HG03280 (cell line): Measurements from ENCODE around the gene EPYC.
A peak's percentile ranks its signal among the peaks of the same experiment; 100 is the strongest.

Source experiments
- ATAC-seq: cut with Tn5 transposase; IDR thresholded peaks from one replicate; pipeline ENCODE4 v1.9.1; 2021; ENCODE audit warnings: mild to moderate bottlenecking, moderate library complexity; ENCODE audit not compliant: unreplicated experiment

EPYC gene, protein sequence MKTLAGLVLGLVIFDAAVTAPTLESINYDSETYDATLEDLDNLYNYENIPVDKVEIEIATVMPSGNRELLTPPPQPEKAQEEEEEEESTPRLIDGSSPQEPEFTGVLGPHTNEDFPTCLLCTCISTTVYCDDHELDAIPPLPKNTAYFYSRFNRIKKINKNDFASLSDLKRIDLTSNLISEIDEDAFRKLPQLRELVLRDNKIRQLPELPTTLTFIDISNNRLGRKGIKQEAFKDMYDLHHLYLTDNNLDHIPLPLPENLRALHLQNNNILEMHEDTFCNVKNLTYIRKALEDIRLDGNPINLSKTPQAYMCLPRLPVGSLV

DNA sequence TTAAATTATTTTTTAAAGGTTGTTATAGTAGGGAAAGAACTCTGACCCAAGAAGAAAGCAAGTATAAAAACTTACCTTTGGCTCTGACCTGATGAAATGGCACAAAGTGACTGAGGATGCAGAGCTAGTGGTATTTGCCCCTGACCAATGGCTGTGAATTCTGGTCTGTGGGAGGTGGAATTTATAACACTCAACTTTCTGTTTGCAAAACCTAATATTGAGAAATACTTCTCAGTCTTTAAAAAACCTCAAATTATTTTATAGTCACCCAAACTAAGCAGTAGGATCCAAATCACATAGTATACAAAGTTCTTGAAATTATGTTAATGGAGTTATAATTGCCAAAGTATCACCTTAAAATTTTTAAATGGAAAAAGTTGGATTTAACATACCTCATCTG, at the start of gene EPYC:
Gene EPYC (minus strand): TSS at position 101 of the 400 bp plus-strand sequence. CDS start 2,407 bp downstream, outside the sequence.
- ATAC-seq: no peak

DNA sequence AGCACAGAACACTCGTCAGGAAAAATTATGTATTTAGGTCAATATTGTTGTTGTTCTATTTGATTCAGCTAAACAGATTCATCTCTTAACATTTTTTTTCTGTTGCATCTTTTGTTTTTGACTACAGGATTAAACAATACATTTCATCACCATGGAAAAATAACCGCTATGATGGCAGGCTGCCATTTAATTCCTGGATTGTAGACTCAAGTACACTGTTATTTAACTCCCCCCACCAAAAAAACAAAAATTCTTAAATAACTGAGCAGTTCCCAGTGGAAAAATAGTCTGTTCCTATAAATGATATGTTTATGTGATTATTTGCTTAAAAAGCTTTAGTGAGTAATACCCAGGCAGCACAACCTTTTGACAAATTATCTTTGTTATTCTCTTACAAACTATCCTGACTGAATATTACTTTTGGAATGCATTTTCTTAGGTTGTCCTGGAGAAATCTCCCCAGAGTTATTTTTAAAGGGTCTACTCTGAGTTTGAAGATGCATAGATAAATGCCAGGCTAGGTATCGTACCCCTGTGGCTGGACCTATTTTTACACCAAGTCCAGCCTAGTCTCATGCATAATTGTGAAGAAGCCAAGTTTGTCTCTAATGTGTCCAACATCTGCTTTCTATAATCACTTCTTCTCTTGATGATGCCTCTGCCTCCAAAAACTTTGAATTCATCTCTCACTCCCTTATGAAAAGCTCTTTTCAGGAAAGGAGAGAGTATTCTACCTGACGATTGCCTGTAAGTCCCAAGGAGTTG, 49.4 kb upstream of the EPYC start:
- no peak for ATAC-seq

DNA sequence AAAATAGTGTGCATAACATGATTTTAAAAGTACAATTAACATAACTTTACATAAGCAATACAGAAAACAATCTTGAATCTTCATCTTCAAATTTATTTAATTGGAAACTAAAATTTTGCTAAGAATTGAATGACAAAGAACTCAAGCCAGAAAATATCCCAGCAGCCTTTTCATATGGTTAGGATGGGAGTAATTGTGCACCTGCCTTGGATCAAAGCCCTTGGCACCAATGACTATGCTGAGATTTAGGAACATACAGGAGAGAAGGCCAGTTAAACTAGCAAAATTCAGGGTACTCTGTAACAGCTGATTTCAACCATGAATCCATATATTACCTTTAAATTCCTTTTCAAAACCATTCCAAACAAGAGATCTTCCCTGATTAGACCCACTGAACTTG, 47.3 kb upstream of the EPYC start:
- no peak for ATAC-seq

DNA sequence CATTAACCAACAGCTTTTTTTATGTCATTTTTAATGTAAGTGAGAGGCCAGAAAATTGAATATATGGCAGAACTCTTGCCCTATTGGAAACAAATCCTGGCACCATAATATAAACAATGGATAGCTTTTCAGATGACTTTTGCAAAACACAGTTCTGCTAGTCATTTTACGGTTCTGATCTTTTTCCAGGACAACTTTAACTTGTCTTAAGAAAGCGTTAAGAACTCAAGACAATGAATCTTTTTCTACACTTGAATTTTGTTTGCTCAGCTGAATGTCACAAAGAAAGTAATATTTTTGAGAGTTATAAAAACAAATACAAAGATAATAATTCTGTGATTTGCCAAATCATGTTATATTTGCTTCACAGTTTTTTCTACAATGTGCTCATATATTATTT, 39.8 kb upstream of the EPYC start:
- no peak for ATAC-seq

DNA sequence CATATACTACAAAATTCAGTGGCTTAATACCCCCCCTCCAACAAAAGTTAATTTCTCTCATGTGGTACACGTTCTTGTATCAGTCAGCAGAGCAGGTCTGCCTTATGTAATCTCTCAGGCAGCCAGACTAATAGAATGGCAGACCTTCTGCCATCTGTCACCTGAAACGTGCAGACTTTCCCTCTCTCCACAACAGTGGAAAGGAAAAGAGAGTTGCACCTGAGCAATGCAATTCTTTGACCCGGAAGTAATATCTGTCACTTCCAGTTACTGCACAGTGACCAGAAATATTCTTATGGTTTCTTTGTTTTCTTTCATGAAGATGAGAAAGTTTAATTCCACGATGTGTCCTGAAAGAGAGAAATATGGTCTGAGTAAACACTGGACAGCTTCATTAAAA, 38.6 kb upstream of the EPYC start:
- ATAC-seq: no peak

DNA sequence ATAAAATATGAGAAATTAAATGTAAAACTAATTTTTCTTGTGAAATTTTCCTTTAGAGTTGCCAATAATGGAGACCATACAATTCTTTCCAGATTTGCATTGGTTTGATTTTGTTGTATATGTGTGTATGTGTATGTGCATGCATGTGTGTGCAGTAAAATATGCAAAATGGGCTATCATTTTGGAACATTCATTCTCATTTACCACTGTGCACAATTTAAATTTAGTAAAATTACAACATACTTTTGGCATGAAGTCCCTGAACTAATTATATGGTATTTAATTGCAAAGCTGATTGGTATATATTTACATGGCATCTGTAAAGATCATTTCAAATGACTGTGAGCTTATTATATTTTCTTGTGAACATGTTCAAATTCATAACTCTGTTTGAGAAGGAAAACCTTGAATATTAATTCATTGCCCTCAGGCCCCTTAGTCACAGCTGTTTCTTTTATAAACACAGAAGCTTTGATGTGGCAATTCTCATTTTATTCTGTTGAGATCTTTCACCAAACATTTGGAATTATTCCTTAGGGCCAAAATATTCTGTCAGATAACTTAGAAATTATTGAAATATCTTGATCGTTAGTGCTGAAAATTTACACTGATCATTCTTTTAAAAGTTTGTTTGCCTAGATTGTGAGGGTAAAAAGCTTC, 35.5 kb upstream of the EPYC start:
- no peak for ATAC-seq

DNA sequence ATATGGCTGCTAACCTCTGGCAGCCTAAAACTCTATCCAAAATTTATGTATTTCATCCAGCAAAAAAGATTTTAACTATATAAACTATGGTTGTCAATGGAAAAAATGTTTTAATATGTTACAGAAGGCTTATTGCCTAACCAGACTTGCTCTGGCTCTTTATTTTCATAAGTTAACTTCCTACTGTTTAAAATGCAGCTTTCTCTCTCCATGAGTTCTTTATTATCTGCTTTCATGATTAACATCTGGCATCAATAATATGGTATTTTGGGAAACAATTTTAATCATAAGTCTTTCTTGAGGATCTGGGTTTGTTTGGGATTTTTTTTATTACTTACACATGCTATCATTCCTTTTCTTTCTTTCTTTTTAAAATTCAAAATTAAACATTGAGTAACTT, 32.5 kb upstream of the EPYC start:
- ATAC-seq: no peak

DNA sequence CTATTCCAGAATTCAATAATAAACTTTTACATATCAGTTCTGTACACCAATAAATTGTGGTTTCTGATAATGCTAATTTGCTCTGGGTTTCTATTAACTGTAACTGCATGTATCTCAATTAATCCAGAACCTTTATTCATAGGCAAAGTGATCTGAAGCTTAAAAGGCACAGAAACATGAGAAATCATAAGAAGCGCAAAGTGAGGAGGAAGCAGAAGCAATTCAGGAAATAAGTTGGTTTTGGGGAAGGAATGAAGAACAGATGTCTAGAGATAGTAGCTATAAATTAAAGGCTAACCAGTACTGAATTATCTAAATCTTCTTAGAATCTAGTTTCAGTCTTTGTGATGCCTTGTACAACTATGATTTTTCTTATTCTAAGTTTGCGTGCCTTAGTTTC, 28.5 kb upstream of the EPYC start:
- ATAC-seq: no peak

DNA sequence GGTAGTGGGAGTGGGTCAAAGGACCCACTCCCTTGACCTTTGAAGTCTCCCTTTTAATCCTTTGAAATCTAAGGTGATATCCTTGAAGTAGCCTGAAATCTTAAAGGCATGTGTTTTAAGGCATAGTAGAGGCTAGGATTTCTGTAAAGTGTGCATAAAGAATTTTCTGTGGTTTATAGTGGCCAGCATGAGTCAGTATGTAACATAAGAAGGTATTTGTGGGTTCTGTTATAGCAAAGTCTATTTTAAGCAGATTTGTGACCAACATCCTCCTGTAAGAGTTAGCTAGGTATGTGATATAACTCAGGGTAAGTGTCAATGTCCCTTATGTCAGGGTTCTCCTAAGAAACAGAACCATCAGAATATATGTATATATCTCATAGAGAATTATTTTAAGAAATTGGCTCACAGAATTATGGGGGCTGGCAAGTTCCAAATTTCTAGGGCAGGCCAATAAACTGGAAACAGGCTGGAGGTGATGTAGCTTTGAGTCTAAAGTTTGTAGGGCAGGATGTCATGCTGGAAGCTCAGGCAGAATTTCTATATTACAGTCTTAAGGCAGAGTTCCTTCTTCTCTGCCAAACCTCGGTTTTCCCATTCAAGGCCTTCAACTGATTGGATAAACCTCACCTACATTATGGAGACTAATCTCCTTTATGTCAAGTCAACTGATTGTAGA, 18.7 kb upstream of the EPYC start:
- ATAC-seq: peak; percentile 48

DNA sequence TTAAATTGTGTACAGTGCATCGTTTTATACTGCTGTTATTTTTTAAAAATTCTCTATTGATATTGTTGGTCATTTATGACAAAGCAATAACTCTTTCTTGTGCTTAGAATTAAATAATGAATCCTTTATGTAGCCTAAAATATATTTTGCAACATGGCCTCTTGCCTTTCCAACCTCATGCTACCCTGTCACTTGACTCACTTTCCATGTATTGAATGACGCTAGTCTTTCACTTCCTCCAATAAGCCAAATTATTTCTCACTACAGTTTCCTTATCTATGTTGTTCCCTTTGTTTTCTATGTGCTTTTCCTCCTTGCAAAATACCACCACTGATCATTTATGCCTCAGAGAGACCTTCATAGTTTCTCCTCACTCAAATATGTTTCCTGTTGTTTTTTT, 16.3 kb upstream of the EPYC start:
- no peak for ATAC-seq

DNA sequence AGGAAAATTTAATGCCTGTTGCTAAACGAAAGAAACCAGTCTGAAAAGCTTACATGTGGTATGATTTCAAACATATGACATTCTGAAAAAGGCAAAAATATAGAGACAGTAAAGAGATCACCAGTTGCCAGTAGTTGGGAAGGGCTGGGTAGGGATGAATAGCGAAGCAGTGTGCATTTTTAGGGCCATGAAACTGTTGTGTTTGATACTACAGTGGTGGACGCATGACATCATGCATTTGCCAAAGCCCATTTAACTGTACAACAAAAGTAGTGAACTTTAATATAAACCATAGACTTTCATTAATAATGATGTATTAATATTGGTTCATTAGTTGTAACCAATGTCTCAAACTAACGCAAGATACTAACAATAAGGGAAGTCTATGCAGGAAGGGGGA, 14.7 kb upstream of the EPYC start:
- no peak for ATAC-seq

DNA sequence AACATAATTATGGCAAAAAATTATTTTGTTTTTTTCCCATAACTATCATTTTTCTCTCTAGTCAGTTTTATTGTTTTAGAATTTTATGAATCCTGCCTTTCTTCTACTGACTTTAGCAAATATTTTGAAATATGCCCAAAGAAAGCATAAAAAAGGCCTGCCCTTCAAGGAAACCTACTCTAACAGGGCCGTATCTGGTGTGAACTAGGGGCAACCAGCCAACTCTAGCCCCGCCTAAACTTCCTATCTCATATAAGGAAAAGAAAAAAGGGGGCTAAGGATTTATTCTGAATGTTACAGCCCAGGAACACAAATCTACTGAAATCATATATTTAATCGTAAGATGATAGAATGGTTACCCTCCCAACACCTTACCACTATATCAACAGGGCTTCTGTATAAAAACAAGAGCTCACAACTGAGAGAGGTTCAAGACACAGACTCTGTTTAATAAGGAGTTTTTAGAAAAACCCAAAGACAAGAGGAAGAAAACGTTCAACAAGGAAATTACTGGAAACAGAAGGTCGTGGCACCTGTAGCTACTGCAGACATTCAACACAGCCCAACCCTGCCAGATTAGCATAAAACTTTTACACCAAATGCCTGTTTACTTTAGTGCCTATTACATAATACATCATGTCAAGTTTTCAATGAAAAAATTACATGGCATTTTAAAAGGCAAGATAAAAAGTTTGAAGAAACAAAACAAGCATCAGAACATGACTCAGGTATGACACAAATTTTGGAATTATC, 12.9 kb upstream of the EPYC start:
- ATAC-seq: no peak

DNA sequence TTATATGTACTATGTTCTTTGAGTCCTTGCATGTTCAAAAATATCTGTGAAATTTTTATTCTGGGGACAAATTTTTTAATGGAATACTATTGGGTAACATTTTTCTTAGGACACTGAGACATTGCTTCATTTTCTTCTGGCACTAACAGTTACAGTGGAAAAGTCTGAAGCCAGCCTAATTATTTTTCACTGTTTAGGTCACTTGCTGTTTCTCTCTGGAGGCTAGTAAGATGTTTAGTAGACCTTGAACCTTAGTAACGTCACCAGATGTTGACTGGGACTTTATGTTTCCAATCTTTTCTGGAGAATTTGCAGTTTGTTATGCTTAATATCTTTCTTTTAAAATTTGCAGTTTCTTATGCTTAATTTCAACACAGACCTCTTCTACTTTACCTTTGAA, 12.3 kb upstream of the EPYC start:
- no peak for ATAC-seq

DNA sequence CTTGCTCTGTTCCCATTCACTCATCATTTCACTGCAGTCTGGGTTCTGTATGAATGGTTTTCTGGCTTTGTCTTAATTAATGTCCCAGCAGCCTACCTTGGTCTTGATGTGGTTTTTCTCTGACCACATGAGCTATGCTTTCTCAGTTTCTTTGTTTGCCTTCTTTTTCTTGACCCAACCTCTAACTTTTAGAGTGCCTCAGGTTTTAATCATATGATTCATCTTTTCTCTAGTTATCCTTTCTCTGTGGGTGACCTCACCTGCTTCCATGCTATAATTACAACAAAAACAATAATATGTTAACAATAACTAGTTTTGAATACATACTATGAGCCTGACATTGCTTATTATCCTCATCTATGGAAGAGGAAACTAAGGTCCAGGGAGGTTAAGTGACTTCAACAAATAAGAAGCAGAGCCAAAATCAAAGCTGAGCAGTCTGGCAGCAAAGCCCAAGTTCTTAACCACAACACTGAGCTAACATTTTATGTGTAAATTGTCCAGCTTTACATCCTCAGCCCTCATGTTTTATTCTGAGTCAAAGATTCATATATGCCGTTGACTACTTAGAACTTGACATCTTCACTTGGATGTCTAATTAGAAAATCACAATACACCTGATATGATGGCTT, 4.7 kb upstream of the EPYC start:
- peak; percentile 84 for ATAC-seq

DNA sequence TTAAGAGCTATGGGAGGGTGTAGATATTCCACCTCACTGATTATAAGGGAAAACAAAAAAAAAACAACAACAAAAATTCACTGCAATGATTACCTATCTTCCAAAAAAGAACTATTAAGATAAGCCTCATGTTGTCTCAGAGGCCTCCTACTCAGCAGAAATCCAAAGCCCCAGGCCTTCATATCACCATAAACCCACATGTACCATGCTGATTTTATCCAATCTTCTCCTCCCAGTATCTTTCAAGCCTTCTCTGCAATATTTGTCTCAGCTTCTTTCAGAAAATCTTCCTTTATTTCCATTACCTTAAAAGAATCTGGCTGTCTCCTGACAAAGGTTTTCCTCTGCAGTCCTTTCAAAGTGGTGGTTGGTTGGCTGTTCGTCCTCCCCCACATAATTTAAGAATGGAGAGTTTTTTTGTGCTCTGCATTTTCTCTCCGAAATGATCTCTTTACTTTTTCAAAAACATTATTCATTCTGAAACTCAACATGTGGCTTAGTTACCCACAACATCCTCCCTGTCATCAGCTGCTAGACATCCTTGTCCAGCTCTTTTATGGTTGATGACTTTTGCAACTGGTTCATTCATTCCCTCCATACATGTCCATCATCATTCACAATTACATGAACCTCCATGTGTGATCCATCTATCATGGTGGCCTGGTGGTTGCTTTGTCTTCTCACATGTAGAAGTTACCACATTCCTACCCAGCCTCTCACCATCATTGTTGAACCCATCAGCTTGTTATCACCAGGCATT, 2.9 kb upstream of the EPYC start:
- peak; percentile 69 for ATAC-seq

DNA sequence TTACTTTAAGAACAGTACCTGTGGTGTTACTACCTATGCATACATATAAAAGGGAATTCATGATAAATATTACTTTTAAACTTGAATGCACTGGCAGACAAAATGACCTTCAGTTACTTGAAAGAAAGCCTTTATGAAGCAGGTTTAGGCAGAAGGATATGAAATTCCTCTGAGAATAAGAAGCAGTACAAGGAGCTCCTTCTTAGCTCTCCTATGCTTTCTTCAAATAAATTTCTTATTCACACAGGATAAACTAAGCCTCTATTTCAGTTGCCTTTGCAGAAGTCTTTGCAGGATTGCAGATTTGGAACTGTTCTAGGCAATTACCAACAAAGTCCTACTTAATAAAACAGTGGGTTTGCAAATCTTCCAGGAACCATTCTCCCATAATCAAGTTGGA, 1.0 kb downstream of the EPYC start:
- ATAC-seq: no peak

DNA sequence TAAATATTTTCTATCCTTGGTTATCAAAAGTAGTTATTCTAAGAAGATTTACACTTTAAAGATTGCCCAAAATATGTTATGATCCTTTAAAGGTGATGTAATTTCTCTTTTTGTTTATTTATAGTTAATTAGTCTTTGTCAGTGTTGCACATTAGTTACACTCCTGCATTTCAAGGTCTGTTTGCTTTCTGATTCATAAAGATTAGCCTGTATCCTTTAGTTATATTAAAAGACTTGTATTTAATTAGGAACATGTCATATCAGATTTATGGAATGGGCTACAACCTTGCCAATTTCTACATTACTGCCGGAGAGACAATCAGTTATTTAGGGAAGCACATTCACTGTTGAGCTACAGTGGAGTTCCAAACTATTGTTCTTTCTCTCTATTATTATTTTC, 3.5 kb downstream of the EPYC start:
- no peak for ATAC-seq

DNA sequence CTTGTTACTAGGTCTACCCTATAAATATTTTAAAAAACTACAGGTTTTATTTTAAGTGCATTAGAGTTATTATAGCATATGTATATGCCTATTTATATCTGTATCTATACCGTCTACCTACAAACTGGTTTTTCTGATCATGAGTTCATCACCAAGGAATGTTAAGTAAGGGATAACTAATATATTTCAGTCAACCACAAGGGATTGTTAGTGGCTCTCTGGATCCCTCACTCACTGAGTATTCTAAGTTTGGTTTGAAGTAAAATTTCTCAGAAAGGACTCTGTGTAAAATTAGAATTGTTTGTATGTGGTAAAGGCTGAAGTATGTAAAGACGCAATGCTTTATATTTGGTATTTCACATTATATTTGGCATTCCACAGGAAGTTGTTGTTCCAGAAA, 4.8 kb downstream of the EPYC start:
- ATAC-seq: no peak

DNA sequence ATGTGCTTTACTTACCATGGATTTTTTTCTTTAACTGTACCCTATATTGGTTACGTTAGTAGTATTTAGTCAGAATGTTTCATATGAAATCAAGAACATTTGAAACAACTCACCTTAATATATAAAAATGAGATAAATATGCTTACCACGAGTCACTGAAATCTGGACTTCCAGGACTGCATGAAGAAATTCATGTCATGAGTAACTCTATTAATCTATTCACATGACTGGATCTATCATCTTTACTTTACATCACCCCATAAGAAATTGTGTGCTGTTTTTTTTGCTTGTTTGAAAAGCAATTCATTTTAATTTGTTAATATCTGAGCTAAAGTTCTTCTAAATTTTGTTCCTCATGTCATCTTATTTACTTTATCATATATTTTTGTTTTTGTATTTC, 5.2 kb downstream of the EPYC start:
- ATAC-seq: no peak

DNA sequence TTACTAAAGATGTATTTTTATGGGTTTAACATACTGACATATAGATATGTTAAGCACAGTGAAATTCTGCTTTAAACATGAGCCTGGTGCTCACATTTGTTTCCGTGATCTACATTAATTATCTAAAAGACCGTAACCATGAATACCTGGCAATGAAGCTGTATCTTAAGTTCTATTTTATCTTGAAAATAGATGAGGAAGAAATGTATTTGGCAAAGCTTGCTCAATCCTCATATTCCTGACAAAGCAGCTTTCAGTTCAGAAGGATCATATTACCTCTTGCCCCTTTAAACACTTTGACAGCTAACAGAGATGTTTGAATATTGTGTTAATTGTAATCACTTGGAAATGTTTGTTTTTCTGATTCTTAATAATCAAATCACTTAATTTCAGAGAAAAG, 9.8 kb downstream of the EPYC start:
- ATAC-seq: no peak
